ENCODE results near the gene CPNE9. TPM values are rescaled to one million over a fixed set of nuclear protein-coding genes. Genes with fewer than 3 reads are reported as not detected.

The CPNE9 gene
- total RNA-seq, 1 donor from 2014 or later: 0.29 TPM

DNA sequence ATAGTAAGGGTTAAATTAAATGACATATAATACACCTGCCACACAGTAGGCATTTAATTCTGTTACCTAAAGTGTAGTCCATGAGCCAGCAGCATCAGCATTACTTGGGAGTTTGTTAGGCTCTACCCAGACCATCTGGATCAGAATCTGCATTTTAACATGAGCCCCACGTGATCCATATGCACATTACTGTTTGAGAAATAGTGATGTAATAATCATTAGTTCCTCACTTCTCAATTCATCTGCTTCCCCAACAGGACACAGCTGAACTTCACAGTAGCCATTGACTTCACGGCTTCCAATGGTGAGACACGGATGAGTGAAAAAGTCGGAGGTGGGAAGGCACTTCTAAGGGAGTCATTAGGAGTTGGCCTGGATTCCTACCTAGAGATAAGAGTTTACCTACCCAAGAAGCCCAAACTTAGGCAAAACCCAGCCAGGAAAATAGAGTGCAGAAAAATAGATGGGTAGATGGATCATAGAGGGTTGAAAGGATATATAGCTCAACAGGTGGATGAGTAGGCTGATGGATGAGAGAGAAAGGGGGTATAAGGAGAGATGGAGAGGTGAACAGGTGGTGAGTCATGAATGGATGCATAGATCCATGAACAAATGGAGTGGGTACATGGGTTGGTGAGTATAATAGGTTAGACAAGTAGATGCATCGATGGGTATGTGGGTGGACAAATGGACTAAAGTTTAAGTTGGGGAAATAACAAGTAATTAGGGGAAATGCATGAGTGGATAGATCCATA is 13.3 kb downstream of the CPNE9 start:
- DNase-seq (ENCODE audit: low spot score): no peak

DNA sequence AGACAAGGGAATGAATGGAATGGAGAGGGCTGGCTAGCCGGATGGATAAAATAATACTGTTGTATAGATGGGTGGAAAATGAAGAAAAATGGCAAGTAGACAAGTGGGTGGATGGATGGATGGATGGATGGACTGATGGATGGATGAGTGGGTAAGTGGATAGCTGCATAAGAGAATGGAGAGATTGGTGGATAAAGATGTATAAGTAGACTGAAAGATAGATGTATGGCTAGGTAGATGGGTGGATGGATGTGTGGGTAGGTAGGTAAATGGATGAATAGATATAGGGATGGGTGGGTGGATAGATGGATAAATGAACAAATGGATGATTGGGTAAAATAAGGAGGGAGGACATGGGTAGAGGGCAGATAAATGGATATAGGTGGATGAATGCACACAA is 13.9 kb downstream of the CPNE9 start:
- no peak for DNase-seq (ENCODE audit: low spot score)

GRCh38 chr3:9718118-9718517 is 14.5 kb downstream of the CPNE9 start:
- no peak for DNase-seq (ENCODE audit: low spot score)

DNA sequence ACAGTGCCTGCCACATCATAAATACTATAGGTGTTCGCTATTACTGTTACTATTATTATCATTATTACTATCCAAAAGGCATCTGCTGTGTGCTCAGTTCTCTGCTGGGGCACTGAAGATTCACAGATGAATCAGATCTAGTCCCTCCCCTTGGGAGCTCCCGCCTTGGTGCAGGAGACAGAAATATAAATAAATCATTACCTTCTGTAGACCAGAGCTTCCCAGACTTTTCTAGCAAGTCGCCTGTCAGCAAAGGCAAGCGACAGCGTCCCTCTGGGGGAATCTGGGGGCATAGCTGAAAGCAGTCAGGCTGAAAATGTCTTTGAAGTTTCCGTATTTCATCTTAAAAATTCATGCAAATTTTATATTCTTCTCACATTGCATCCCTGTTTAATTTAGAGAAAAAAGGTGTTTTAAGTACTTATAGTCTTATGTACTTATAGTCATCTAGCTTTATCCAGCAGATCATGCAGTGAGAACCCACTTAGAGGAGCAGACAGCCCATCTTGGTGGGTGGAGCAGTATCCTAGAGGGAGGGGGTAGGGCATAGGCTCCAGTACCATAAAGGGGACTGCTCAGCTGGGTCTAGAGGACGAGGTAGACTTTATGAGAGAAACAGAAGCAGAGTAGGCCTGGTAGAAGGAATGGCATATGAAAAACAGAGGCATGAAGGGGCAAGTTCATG is 17.5 kb downstream of the CPNE9 start:
- DNase-seq (ENCODE audit: low spot score): no peak

DNA sequence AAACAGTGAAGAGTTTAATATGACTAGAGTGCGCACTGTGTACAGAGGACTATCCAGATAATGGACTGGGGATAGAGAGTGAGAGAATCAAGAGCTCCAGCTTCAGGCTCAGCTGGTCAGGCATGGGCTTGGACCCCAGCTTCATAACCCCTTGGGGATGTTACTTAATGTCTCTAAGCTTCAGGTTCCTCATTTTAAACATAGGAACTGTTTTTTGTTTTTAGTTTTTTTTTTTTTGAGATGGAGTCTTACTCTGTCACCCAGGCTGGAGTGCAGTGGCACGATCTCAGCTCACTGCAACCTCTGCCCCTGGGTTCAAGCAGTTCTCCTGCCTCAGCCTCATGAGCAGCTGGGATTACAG is 18.0 kb downstream of the CPNE9 start:
- DNase-seq (ENCODE audit: low spot score): no peak

DNA sequence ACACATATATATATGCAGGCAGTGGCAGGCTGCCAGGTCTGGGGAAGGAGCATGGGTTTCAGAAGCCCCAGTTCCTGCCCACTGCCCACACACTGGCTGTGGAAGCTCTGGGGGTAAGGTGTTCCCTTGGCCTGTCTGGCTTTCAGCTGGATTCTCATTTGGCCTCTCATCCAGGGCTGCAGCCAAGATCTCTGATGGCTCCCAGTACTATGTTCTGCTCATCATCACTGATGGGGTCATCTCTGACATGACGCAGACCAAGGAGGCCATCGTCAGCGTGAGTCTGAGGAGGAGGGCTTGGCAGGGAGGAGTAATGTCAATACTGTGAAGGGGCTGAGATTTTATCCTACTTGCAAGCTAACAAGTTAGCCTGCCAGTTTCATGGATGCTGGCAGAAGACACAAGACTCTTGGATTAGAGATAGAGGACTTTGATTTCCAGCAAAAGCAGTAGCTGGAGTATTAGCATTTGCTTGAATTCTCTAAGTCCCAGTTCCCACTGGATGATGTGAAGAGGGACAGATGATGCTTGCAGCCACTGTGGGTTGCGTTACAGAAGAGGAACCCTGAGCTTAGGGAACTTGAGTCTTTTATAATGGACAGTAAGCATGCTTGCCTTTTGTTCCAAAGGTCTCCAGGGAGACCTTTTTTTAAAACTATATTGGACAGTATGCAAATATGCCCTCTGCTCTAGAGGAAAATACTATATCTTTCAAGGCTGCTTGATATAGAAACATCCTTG is 22.3 kb downstream of the CPNE9 start:
- DNase-seq (ENCODE audit: low spot score): no peak

DNA sequence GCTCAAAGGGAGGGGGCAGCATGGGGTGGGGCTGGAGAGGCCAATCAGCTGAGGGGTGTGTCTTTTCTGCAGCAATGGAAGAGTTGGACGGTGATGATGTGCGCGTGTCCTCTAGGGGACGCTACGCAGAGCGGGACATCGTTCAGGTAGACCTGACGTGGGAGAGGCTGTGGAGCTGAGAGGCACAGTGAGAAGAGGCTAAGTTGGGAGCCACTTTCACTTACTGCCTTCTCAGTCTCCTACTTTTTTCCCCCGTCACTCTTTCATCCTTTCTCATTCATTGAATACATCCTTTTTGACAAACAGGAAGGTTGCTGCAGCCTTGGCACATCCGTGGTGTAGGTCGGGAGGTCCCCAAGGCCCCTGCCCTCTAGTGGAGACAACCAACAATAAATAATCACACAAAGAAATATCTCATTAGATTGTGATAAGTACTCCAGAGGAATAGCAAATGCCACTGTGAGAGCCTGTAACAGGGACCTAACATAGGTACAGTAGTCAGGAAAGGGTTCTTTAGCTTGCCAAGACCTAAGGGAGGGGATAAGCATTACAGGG is 23.5 kb downstream of the CPNE9 start:
- DNase-seq (ENCODE audit: low spot score): no peak

DNA sequence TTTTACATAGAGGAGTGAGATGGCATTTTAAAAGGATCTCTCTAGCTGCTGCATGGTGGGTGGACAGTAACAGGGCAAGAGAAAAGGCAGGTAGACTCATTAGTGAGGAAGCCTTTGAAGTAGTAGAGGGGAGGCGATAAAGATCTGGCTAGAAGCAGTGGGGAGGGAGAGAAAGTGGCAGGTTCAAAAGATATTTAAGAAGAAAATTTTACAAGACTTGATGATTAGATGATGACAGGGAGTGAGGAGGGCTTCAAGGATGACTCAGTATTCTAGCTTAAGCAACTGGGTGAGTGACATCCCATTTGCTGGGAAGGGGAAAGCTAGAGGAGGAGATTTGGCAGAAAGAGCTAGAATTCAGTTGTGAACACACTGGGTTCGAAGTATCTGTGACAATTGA is 24.1 kb downstream of the CPNE9 start:
- no peak for DNase-seq (ENCODE audit: low spot score)

GRCh38 chr3:9729419-9729818 is 25.8 kb downstream of the CPNE9 start:
- DNase-seq (ENCODE audit: low spot score): no peak

GRCh38 chr3:9730657-9731205 is 27.1 kb downstream of the CPNE9 start:
- no peak for DNase-seq (ENCODE audit: low spot score)

DNA sequence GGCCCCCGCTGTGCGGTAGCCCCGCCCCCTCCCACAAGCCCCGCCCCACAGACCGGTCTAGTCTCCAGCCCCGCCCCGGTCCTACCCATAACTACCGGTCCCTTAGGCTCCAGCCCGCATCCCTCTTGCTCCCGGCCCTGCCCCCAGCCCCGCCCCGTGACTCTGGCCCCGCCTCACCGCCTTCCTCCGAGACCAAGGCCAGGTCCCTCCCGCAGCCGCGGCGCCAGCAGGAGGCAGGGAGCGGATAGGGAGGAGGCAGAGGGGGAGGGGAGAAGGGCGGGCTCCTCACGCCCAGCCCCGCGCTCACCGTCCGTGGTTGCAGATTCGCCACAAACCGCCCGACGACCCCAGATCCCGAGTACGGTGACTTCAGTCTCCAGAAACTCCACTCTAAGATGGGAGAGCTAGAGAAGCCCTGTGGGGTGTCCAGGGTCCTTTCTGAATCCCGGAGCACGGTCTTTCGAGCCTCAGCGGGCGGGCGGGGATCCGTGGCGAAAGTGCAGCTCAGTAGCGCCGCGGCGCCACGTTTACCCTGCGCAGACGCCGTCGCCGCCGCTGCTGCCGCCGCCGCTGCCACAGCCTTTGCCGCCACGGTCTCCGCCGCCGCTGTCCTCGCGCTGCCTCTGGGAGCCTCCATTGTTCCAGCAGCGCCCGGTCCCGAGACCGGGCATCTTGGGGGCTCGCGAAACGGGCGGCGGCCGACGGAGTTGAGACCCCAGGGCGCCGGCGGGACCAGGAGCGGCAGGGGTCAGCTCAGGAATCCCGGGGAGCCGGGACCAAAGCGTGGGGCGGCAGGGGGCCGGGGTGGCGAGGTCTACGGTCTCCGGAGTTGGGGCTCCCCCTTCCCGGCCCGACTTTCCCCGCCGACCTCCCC is 27.8 kb downstream of the CPNE9 start, which contains the start of gene BRPF1:
Gene BRPF1, plus strand, starts transcription at position 530 of the 874 bp plus-strand sequence. CDS start 2,406 bp downstream, outside the sequence.
- DNase-seq (ENCODE audit: low spot score): peak; percentile 100

DNA sequence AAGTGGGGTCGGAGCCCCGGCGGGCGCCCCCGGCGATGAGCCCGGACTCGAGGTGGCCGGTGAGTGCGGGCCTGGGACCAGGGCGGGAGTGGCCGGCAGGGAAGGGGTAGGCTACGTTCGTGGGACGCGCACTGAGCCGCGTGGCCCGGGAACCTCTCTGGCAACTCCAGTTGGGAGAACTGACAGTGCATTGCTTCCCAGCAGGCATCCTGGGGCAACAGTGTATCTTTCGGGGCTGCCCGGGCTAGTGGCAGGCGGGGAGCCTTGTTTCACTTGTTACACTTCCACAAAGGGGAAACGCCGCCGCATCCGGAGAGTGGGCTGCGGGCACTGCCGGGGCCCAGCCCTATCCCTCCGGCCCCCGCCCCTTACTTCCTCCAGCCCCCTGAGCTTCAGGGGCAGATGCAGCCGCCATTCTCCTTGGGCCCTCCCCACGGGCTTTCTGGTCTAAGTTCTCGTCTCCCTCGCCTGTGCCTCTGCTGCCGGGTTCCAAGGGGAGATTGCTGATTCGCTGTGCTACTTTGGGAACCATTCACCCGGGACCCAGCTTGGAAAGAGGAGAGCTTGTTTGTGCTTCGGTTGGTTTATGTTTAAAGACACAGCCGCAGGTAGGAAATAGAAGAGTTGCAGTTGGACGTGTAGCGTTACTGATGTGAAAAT is 28.6 kb downstream of the CPNE9 start:
- peak; percentile 47 for DNase-seq (ENCODE audit: low spot score)

DNA sequence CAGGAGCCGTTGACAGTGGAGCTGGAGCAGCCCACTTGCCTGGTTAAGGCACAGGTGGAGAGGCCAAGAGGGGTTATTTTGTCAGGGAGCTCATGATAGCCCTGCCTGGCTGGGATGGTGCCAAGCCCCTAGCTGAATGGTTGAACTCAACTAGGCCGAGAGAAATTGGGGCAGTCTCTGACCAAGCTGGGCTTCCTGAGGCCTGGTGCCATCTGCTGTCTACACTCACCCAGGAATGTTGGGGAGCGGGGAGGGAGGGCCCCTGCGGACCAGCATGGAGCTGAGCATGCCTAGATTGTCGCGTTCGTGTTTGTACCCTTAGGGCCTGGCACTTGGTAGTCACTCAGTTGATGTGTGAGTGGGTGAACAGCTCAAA is 29.1 kb downstream of the CPNE9 start:
- DNase-seq (ENCODE audit: low spot score): no peak

DNA sequence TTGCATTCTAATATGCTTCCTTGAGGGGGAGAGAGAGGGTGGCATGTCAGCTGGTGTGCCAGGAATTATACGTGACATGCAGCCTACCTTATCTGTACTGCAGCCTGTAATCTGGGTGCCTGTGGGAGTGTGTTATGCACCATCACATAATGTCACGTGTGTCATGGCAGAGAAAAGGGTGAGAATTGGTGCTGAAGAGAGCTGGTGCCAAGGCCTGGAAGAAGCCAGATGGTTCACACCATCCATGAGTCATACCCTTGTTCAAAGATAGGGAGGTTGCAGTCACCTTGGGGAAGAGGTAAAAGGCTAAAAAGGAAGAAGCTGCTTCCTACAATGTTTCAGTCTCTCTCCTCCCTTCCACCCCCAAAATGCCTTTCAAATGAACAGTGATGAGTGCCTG is 33.2 kb downstream of the CPNE9 start:
- DNase-seq (ENCODE audit: low spot score): no peak

DNA sequence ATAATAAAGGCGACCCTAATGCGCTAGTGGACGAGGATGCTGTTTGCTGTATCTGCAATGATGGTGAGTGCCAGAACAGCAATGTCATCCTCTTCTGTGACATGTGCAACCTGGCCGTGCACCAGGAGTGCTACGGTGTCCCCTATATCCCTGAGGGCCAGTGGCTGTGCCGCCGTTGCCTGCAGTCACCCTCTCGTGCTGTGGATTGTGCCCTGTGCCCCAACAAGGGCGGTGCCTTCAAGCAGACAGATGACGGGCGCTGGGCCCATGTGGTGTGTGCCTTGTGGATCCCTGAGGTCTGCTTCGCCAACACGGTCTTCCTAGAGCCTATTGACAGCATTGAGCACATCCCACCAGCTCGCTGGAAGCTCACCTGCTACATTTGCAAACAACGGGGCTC is 35.5 kb downstream of the CPNE9 start:
- no peak for DNase-seq (ENCODE audit: low spot score)

DNA sequence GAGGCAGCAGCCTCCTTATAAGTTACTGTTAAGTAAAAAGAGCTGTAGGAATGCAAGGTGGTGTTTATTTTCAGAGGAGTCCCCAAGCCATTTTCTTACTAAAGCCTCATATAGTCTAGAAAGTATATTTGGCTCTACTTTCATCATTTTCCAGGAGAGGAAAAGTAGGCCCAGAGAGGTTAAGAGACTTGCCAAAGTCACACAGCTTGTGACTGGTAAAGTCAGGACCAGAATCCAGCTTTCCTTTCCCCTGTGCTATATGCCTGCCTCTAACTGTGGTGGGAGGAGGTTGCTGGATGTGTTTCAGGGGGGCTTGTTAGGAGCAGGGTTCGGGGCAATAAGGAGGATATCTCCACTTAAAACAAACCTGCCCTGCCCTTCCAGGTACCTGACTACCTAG is 38.9 kb downstream of the CPNE9 start:
- no peak for DNase-seq (ENCODE audit: low spot score)

GRCh38 chr3:9743548-9743947 is 39.9 kb downstream of the CPNE9 start:
- no peak for DNase-seq (ENCODE audit: low spot score)

- DNase-seq (ENCODE audit: low spot score): no peak
Measured at GRCh38 chr3:9744162-9744561, 40.5 kb downstream of the CPNE9 start.

DNA sequence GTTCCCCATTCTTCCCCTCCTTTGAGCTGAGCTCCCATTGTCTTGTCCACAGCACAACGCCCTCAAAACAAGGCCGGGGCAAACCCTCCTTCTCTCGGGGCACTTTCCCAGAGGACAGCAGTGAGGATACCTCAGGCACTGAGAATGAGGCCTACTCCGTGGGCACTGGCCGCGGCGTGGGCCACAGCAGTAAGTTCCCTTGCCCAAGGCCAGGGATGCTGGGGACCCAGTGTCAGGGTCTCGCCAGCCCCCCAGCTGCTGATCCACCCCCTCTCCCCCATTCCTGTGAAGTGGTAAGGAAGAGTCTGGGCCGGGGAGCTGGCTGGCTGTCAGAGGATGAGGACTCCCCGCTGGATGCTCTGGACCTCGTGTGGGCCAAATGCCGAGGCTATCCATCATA is 41.9 kb downstream of the CPNE9 start:
- no peak for DNase-seq (ENCODE audit: low spot score)

GRCh38 chr3:9746330-9746729 is 42.7 kb downstream of the CPNE9 start:
- no peak for DNase-seq (ENCODE audit: low spot score)

- no peak for DNase-seq (ENCODE audit: low spot score)
Measured at GRCh38 chr3:9747267-9747666, 43.6 kb downstream of the CPNE9 start.
